Measurements from ENCODE around the gene SLC22A23.

SLC22A23 gene

GRCh38 chr6:3371222-3371949, 85.5 kb downstream of the SLC22A23 start:
- no peak for DNase-seq (ENCODE audit: low read depth)
- no peak for TF ChIP-seq CTCF (conservative IDR thresholded peaks at IDR 0.05; ENCODE audit: low read depth, low read length)
- no peak overlapping the region for H3K4me3 ChIP-seq (ENCODE audit: low read length)

- no peak for TF ChIP-seq CTCF (conservative IDR thresholded peaks at IDR 0.05; ENCODE audit: low read depth, low read length)
- no peak for DNase-seq (ENCODE audit: low read depth)
- no peak overlapping the region for H3K4me3 ChIP-seq (ENCODE audit: low read length)
Observed at GRCh38 chr6:3370361-3371221, 86.3 kb downstream of the SLC22A23 start.

- H3K4me3 ChIP-seq (ENCODE audit: low read length) = no peak overlapping the region
- no peak for TF ChIP-seq CTCF (conservative IDR thresholded peaks at IDR 0.05; ENCODE audit: low read depth, low read length)
- DNase-seq (ENCODE audit: low read depth) = no peak
Observed at GRCh38 chr6:3369985-3370360, 86.9 kb downstream of the SLC22A23 start.

GRCh38 chr6:3368685-3369084, 88.2 kb downstream of the SLC22A23 start:
- no peak overlapping the region for H3K4me3 ChIP-seq (ENCODE audit: low read length)
- DNase-seq (ENCODE audit: low read depth) = no peak
- TF ChIP-seq CTCF (conservative IDR thresholded peaks at IDR 0.05; ENCODE audit: low read depth, low read length) = no peak

- DNase-seq (ENCODE audit: low read depth) = no peak
- no peak overlapping the region for H3K4me3 ChIP-seq (ENCODE audit: low read length)
- no peak for TF ChIP-seq CTCF (conservative IDR thresholded peaks at IDR 0.05; ENCODE audit: low read depth, low read length)
Observed at GRCh38 chr6:3367630-3368029, 89.2 kb downstream of the SLC22A23 start.

GRCh38 chr6:3366596-3367413, 90.0 kb downstream of the SLC22A23 start:
- no peak for DNase-seq (ENCODE audit: low read depth)
- no peak overlapping the region for H3K4me3 ChIP-seq (ENCODE audit: low read length)
- TF ChIP-seq CTCF (conservative IDR thresholded peaks at IDR 0.05; ENCODE audit: low read depth, low read length) = no peak

Measured in retinal pigment epithelial cell (primary cell).